CD4-positive, alpha-beta T cell treated with Interleukin-10 for 1 hour (primary cell): Measurements from ENCODE around the gene RACGAP1.

Experiments
- DNase-seq: peaks from one replicate; pipeline ENCODE4 v3.0.0-alpha.2; 2020

The RACGAP1 gene

DNA sequence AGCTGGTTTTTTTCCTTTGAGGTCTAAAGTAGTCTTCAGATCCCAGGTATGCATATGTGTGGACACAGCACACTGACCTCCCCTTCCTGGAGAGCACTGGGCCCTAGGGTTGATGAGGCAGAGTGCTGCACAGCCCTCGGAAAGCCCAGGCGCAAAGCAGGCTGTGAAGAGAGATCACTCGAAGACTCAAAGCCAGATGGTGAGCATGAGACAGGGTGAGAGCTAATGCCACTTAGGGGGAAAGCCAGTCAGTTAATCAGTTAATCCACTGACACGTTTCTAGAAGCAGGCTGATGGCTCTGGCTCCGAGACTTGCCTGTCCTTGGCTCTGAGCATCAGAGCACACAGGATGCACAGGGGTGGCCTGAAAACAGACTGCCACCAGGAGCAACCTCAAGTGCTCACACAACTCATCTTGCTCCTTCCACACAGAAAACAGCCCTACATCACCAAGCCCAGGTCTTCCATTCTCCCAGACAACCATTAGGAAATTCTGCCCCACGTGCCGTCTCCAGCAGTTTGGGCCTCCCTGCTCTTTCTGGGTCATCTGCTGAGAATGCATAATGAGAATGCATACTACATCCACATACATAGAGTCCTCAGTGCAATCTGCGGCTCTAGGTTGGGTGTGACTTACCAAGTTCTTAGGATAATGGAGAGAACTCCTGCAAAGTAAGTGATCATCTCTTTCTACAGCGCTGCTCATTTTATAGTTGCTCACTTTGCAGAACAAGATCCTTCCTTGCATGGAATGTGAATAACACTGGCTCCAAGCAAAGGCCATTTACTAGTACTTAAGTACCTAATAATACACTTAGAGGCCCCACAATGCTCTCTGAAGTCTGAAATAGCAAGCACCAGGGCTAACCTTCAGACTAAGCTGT, 40.6 kb downstream of the RACGAP1 start:
- DNase-seq: no peak

DNA sequence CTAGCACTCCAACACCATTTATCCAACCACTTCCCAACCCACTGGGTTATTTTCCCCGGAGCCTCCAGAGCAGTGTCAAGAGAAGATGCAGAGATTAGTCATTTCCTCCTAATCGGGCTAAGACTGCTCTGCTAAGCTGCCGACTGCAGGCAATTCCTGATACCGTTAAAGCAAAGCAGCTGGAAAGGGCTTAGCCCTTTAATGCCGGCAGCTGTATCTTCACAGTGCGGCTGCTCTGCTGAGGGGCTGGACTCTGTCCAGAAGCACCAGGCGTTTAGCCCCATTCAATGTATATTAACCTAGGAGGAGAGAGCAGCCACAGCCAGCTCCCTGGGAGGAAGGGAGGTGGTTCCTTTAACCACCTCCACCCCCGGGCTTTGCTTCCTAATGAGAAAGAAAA, 41.4 kb downstream of the RACGAP1 start:
- DNase-seq: no peak

DNA sequence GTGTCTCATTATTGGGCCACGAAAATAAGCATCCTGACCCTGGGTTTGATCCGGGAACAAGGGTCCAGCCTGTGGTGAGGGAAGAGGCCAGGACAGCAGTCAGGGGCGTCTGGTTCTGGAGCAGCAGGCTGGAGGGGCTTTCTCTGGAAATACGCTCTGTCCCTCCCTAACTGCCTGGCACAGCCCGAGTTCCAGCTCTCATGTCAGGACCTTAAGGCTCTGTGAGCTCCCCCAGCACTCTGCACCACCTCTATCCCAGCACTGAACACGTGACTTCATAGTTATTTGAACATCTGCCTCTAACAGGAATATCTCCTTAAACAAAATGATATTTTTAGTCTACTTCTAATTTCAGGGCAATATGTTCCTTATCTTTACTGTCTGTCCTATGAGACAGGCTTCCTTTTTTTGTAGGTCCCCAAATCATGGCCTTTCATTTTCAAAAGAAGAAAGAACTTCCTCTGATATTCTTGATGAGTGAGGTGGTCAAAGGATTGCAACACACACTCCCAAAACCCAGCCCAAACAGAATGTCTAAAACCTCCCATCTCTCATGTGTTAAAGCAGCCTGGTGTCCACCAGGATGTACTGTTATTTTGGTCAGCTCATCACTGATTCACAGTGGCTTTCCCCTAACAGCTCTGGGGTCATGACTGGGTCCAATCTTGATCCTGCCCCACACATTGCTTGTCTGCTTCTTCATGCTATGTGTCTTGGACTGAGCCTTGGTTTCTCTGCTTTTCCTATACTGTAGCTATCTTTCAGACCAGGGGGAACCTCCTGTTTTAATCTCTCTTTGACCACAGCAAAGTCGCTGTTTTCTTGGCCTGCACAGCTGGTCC, 42.8 kb downstream of the RACGAP1 start:
- no peak for DNase-seq

DNA sequence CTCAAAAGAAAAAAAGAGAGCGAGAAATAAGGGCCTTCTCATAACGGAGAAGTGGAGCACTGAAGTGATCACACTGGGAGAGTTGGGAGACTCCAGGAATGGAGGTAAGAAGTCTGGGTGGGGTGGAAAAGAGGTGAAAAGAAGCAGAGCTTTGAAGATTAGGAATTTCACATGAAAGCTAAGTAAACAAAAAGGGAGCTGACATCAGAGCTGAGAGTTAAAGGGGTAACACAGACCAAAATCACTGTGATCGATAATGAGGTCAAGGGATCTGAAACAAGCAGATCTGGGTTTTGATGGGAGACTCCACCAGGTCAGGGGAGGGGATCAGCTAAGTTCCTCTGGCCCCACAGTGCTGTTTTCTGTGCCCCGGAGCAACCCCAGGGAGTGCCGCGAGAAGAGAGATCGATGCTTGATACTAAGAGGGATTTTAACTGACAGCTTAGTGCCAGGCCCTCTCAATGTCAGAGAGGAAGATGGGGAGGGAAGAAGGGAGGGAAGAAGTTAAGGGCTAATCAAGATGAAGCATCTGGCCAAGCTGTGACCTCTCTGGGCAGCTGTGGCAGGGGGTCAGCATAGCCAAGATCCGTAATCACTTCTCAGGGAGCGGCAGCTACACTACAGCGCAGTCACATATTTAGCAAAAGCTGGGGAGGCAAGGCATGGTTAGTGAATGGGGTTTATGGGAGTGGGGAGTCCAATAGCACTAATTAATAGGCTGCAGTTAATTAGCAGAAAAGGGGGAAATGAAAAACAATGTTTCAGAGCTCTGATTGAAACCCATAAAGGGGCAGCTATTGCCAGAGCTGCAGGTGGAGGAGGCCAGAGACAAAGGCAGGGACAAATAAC, 44.6 kb downstream of the RACGAP1 start:
- DNase-seq: no peak

DNA sequence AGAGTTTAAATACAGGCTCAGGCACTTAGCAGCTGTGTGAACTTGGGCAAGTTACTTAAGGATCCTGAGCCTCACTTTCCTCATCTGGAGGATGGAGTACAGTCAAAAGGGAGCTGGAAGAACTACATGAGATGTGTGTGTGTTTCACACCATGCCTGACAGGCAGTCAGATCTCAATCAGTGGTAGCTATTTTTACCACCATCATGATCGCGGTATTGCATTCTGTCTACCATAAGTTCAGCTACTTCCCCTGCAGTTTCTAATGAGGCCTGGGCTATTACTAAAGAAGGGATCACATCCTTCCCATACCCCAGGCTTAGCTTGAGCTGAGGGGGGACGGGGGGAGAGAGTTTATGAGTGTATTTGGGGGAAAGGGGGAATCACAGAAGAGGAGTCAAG, 45.5 kb downstream of the RACGAP1 start:
- no peak for DNase-seq

DNA sequence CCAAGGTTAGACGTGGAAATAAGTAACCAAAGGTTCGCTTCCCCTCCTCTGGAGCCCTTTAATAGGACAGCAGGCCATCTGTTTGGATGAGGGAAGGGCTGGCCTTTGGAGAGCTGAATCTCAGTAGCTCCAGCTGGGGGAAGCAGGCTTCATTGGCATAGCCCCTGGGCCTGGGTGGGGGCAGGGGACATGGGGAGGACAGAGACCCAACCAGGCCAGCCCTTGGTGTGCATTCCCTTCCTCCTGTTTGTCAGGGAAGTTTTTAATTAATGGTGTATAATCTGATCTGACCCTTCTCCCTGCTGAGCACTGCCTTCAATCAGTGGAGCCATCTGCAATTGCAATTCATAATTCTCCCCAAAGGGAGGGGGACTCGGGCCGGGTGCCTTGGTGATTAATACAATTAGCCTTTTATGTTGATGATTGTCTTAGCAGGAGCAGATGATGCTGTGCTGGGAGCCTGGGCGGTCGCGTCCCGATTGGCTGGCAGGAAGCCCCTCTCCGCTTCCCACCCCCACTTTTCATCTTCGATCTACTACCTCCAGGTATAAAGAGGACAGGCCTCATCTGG, 46.2 kb downstream of the RACGAP1 start:
- no peak for DNase-seq

DNA sequence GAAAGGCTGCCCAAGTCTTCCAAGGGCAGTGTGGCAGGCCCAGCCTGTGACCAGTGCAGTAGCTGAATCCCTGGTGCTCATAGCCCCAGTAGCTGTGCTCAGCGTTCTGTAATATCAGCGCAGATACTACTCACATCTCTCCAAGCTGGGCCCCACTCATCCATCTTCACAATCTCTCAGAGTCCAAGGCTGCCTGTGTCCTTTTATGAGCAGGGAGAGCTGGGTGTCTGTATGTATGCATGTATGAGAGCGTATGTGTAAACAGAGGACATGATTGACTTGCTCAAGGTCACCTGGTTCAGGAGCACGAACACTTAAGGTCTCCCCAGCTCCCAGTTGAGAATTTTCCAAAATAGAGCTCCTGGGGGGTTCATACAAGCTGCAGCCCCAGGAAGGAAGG, 47.2 kb downstream of the RACGAP1 start:
- no peak for DNase-seq

DNA sequence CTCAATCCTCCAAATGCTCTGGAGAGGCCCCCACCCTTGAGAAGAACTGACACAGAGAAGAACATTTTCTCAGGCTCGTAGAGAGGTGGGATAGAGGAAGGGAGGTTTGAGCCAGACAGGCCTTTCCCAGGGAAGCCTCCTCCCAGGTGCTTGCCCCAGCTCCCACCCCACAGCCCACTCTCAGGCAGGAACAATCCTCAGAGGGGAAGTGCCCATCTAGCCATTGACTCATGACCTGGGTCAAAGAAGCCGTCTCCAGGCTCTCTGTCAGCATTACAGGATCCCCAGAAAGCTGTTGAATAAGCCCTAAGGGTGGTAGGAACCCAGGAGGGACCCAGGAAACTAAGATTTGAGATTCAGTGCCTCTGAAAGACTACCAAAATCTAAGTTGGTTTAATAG, 48.7 kb downstream of the RACGAP1 start:
- no peak for DNase-seq

DNA sequence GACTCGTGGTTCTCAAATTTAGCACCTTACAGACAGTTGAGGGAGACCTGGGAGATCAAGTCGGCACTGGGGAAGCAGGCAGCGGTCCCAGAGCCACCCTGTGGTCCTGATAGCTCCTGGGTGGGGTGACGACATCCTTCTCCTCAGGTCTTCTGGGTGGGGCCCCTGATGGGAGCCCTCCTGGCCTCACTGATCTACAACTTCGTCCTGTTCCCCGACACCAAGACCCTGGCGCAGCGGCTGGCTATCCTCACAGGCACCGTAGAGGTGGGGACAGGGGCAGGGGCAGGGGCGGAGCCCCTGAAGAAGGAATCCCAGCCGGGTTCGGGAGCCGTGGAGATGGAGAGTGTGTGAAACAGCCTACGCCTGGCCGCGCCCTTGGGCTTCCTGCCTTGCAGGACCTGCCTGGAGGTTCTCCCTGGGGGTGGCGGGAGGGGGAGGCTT, 50.0 kb downstream of the RACGAP1 start:
- no peak for DNase-seq

DNA sequence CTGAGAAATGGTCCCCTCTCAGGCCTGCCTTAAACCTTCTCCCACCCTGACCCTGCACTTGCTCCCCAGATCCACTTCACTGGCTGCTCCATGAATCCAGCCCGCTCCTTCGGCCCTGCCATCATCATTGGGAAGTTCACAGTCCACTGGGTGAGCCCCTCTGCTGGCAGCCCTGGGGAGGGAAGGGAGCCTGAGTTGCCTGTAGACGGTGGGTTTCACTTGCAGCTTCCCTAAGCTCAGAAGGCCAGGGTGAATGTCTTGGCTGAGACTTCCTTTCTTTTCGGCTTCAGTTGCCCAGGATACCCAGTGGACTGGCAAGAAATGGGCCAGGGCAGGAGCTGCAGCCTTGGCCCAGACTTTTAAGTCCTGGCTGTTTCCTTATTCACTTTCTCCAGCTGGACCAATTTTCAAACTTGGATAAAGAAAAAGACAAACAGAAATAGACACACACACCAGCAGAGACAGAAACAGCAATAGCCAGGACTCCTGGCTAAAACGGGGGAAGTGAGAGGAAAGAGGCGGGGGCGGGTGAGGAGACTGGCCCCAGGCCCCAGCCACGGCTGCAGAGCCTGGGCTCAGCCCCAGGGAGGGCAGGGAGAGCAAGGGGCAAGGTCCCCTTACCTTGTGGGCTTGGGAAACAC, 50.5 kb downstream of the RACGAP1 start:
- DNase-seq: no peak

DNA sequence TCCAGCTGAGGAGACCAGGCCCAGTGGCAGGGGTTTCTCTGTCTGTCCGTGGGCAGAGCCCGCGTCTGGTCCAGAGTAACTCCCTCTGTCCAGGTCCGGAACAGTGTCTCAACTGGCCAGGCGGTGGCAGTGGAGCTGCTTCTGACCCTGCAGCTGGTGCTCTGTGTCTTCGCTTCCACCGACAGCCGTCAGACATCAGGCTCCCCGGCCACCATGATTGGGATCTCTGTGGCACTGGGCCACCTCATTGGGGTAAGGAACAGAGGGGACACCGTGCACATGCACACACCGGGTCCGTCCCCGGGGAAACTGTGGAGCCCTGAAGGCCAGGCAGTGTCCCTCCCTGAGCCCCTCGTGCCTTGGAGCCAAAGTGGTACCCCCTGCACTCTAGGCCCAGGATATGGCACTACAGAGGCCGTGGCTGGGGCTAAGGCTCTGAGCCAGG, 51.0 kb downstream of the RACGAP1 start:
- DNase-seq: no peak

DNA sequence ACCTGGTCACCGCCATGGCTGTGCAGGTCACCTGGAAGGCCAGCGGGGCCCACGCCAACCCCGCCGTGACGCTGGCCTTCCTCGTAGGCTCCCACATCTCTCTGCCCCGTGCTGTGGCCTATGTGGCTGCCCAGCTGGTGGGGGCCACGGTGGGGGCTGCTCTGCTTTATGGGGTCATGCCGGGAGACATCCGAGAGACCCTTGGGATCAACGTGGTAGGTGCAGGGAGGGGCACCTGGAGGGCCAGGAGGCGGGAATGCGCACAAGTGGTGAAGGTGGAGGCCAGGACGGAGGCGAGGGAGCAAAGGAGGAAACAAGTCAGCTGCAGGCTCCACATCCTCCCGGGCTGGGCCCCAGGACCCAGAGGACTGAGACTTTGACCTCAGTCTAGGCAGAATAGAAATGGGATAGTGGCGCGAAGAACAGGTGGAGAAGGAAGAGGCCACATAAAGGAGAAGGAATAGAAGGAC, 51.9 kb downstream of the RACGAP1 start:
- no peak for DNase-seq

DNA sequence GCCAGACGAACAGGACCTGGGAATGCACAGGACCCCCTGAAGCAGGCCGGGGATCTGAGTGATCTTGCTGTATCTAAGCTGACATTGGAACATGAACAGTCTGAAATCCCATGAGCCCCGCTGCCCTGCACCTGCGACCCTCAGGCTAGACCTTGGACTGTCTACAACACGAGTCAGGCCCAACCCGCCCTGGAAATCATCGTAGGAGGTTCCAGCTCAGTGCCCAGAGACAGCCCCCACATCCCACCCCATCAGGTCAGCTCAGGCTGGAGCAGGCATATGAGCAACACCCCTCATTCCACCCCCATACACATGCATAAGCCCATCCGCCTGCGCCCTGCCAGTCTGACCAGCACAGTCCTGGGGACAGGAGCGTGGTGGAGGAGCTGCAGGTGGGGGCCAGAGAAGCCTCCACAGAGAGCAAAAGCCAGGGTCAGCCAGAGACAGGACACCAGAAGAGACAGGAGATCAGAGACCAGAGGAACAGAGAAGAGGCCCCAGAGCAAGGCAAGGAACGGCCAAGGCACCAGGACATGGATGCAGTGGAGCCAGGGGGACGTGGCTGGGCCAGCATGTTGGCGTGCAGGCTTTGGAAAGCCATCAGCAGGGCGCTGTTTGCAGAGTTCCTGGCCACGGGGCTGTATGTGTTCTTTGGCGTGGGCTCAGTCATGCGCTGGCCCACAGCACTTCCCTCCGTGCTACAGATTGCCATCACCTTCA, 52.5 kb downstream of the RACGAP1 start, which contains the start of gene AQP6:
AQP6 (plus strand) TSS at position 307 of the 720 bp plus-strand sequence; CDS start at position 534, 227 bp downstream.
- DNase-seq: no peak

DNA sequence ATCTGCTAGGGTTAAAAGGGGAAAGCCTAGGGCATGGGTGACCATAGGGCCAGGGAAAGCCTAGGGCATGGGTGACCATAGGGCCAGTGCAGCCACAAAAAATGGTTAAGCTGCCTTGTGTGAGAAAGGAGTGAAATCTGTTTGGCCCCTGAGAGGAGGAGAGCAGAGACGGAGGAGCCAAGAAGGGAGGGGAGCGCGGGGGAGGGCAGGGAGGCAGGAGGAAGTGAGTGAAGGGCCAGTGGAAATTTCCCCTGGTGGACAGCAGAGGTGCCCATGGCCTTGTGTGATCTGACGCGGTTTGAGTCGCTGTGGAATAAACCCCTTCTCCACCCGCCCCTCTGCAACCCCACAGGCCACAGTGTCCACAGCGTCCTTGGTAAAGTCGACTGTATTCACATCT, 53.2 kb downstream of the RACGAP1 start:
- no peak for DNase-seq

DNA sequence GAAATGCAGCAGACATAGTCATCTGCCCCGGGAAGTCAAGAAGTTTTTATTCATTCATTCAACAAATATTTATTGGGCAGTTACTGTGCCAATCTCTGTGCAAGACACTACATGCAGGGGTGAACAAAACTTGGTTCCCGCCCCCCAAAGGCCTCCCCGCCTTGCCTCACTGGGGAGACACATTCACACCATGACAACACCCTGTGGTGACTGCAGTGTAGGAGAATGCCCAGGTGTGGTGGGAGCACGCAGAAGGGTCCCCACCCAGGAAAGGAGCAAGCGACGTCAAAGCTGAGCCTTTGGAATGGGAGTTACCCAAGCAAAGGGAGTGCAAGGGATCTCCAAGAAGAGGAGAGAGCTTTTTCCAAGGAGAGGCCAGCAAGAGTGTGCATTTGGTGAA, 54.2 kb downstream of the RACGAP1 start:
- no peak for DNase-seq

DNA sequence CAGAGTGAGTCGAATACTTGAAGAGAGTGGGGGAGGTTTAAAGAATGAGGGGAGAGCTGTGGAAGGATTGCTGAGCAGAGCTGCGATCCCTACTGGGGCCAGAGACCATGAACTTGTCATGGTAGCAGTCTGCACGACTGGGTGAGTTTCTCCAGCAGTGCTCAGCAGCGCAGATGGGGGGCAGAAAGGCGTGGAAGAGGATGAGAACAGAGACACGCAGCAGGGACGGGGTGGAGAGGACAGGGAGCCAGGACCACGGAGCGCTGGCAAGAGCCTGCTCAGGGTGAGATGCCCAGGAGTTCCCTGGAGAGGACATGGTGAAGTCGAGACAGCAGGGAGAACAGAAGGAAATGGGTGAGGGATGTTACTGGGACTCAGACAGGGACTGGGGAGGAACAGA, 54.6 kb downstream of the RACGAP1 start:
- no peak for DNase-seq

DNA sequence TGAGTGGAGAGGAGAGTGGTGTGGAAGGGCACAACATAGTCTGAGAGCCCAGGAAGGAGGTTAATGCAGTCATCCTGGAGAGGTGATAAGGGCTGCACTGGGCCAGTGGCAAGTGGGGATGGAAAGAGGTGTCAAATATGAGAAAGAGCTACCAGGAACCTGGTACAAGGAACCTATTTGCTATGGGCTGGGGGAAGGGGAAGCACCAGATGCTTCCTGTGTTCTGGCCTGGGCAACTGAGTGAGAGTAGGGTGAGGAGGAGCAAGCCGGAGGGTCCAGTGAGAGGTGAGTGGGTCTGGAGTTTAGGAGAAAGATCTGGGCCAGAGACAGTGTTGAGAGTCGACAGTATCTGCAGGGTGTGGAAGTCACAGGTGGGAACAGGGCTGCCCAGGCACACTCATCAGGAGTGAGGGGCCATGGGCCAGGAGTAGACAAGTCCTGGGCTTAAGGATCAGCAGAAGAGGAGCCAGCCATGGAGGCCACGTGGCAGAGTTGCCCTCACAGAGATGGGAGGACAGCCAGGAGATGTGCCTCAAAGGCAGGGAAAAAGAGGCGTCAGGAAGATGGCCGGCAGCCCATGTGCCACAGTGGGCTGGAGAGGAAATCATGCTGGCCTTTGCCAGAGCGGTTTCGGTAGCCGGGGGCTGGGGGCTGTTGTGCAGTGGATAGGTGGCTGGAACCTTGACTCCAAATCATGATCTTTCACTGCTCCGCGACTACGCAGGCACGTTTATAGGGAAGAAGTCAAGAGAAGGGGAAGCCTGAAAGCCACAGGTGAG, 55.5 kb downstream of the RACGAP1 start:
- no peak for DNase-seq

DNA sequence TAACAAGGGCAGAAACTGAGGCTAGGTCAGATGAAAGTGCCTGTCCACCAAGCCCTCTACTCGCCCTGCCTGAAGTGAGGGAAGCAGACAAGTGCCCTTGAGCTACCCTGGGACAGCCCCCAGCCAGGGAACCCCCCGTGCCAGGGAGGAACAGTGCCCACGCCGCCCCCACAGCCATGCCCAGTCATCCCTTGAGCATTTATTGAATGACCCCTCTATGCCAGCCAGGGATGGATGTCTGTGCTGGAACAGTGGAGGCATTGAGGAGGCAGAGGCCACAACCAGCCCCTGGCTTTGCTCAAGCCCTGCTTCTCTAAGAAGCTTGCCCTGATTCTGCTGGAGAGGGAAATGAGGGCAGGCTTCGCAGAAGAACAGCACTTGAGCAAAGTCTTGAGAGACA, 56.3 kb downstream of the RACGAP1 start:
- DNase-seq: no peak

DNA sequence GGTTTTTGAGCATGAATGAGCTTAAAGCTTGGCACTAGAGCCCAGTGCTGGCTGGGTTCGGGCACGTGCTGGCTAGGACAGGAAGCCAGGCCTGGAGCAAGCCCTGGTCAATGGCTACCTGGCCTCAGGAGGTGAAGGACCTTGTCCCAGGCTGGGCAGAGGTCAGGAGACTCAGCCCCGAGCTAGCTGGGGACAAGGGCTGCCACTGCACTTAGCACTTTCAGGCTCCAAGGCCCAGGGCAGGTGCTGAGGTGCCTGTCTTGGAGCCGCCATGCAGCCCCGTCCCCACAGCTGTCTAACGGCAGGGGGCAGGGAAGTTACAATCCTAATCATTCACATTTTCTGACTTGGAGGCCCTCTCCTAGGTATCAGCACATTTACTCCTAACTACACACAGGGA, 56.8 kb downstream of the RACGAP1 start:
- no peak for DNase-seq

DNA sequence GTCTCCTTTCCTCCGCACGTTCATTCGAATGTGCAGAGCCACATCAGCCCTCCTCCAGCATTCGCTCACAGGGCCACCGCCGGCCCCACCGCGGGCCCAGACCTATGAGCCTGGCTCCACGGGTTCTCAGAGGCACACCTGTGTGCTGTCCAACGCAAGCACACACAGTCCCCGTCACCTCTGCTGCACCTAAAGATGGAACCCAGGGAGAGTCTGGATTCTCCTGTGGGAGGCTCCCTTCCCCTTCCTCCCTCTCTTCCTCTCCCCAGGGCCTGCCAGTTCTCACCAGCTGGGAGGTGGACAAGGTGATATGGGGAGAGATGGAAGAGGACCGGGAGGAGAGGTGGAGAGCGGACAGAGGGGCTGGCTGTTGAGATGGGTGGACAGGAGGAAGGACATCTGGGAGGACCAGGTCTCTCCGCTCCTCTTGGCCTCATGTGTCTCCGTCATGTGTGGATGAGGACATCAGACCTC, 57.5 kb downstream of the RACGAP1 start:
- no peak for DNase-seq
